Skeletal muscle tissue (tissue), 5 donors: Measurements from ENCODE around the gene DNAH17. TPM values are rescaled to one million over a fixed set of nuclear protein-coding genes. Genes with fewer than 3 reads are reported as not detected.

Experiments used
- H3K27ac ChIP-seq: one replicate; pipeline ENCODE4 v1.7.0; 2013; ENCODE audit warnings: mild to moderate bottlenecking, low read depth, low read length, inconsistent platforms
- H3K27me3 ChIP-seq, 3 donors: one replicate each; pipeline ENCODE4 v1.7.0; 2013; ENCODE audit warnings: low read length in 3 of 3; ENCODE audit not compliant: control insufficient read depth in 3 of 3, insufficient read depth in 3 of 3
- H3K36me3 ChIP-seq, 3 donors: one replicate each; pipeline ENCODE4 v1.7.0; 2013; ENCODE audit warnings: low read length in 3 of 3; ENCODE audit not compliant: control insufficient read depth in 3 of 3, insufficient read depth in 3 of 3
- H3K4me1 ChIP-seq, 3 donors: one replicate each; pipeline ENCODE4 v1.7.0; 2013; ENCODE audit warnings: low read length in 3 of 3, mild to moderate bottlenecking in 3 of 3; ENCODE audit not compliant: control insufficient read depth in 3 of 3, insufficient read depth in 3 of 3
- H3K4me3 ChIP-seq, 3 donors: one replicate each; pipeline ENCODE4 v1.7.0; 2013; ENCODE audit warnings: low read length in 3 of 3
- H3K9ac ChIP-seq, 3 donors: one replicate each; pipeline ENCODE4 v1.7.0; 2013; ENCODE audit warnings: low read length in 3 of 3, mild to moderate bottlenecking in 3 of 3, moderate library complexity in 2 of 3, low read depth in 1 of 3
- H3K9me3 ChIP-seq, 3 donors: one replicate each; pipeline ENCODE4 v1.7.0; 2013; ENCODE audit warnings: low read length in 3 of 3; ENCODE audit not compliant: control insufficient read depth in 3 of 3
- small RNA-seq: library from RNA; depleted of rRNA; stranded (forward); fragments of <200 nt; gene quantifications from one replicate; pipeline ENCODE3, GENCODE V24; 2014
- total RNA-seq: library from RNA; depleted of rRNA; stranded (reverse); fragments of >200 nt; gene quantifications from one replicate; pipeline ENCODE4 v1.2.3, GENCODE V29; 2014
- donor health status: Osteomylitis.

The DNAH17 gene
- total RNA-seq, 1 donor from 2014 or later: under 0.01 TPM

GRCh38 chr17:78375401-78376151, 201.6 kb downstream of the DNAH17 start:
- H3K4me3 ChIP-seq: no peak overlapping the region
- peak overlapping the region; percentile 86 for H3K27ac ChIP-seq
- no peaks in the 10 kb centered on the region for H3K9me3 ChIP-seq
- no peaks in the 10 kb centered on the region for H3K27me3 ChIP-seq
- H3K9ac ChIP-seq: no peak overlapping the region
- peaks cover 9 to 32% (median 17%) of the 10 kb centered on the region in 3 donors for H3K4me1 ChIP-seq
- H3K36me3 ChIP-seq: no peaks in the 10 kb centered on the region

- Histone ChIP-seq H3K27me3 (no peaks in the 10 kb centered on the region), H3K4me3 (no peak overlapping the region), H3K9me3 (no peaks in the 10 kb centered on the region), H3K9ac (no peak overlapping the region), H3K27ac (peak overlapping the region; percentile 86), H3K4me1 (peaks cover 9 to 32% (median 15%) of the 10 kb centered on the region in 3 donors), H3K36me3 (no peaks in the 10 kb centered on the region)
Measured at GRCh38 chr17:78374631-78375274, 202.4 kb downstream of the DNAH17 start.

- Histone ChIP-seq H3K27ac (peak overlapping the region; percentile 86), H3K9ac (no peak overlapping the region), H3K27me3 (no peaks in the 10 kb centered on the region), H3K4me1 (peaks cover 7 to 27% (median 10%) of the 10 kb centered on the region in 3 donors), H3K36me3 (no peaks in the 10 kb centered on the region), H3K4me3 (no peak overlapping the region), H3K9me3 (no peaks in the 10 kb centered on the region)
Measured at GRCh38 chr17:78374189-78374588, 203.0 kb downstream of the DNAH17 start.

Small RNAs within 50 kb of the gene (small RNA-seq; reads per million reads assigned to genes)
- gene RF00415 (not detected), gene RN7SL454P (not detected)

Other genes with a start within 250 kb of the DNAH17 start
- 15.7 TPM for gene SOCS3, start 217.3 kb downstream of the DNAH17 start, total RNA-seq
- 15.1 TPM for gene PGS1, start 198.7 kb downstream of the DNAH17 start, total RNA-seq
- gene CYTH1, start 204.9 kb upstream of the DNAH17 start, total RNA-seq: 17.7 TPM